Neural cell (in vitro differentiated cells): Measurements from ENCODE around the gene PRKCE. TPM values are rescaled to one million over a fixed set of nuclear protein-coding genes. Genes with fewer than 3 reads are reported as not detected.

Experiments used
- H2AFZ ChIP-seq: fragments of 200-600, 300-800 bp; sonication (generic), shearing (Covaris generic); 2 replicates; pipeline ENCODE4 v1.6.0; 2014; ENCODE audit warnings: low read depth, mild to moderate bottlenecking, antibody characterized with exemption, low read length, moderate library complexity
- H3F3A ChIP-seq: fragments of 200-600 bp; shearing (Covaris generic); 2 replicates; pipeline ENCODE4 v1.6.1; 2016; ENCODE audit warnings: mild to moderate bottlenecking, moderate library complexity, mixed read lengths, antibody characterized with exemption, low read length; ENCODE audit not compliant: insufficient read depth, poor library complexity, severe bottlenecking
- H3K27ac ChIP-seq: fragments of 200-600, 300-800 bp; sonication (generic), shearing (Covaris generic); 2 replicates; pipeline ENCODE4 v1.5.1; 2014; ENCODE audit warnings: mild to moderate bottlenecking, low read length, moderate library complexity
- H3K27me3 ChIP-seq: fragments of 300-800, 200-600 bp; sonication (generic), shearing (Covaris generic); 2 replicates; pipeline ENCODE4 v1.6.0; 2014; ENCODE audit warnings: mild to moderate bottlenecking, low read depth, low read length, moderate library complexity; ENCODE audit not compliant: insufficient read depth
- H3K36me3 ChIP-seq: fragments of 300-800, 200-600 bp; sonication (generic), shearing (Covaris generic); 2 replicates; pipeline ENCODE4 v1.5.1; 2014; ENCODE audit warnings: mild to moderate bottlenecking, antibody characterized with exemption, low read length, moderate library complexity; ENCODE audit not compliant: insufficient read depth
- H3K4me2 ChIP-seq: fragments of 300-800, 200-600 bp; sonication (generic), shearing (Covaris generic); 2 replicates; pipeline ENCODE4 v1.6.0; 2014; ENCODE audit warnings: mild to moderate bottlenecking, low read length
- H3K4me3 ChIP-seq: fragments of 300-800, 200-600 bp; sonication (generic), shearing (Covaris generic); 2 replicates; pipeline ENCODE4 v1.5.1; 2014; ENCODE audit warnings: mild to moderate bottlenecking, low read length, moderate library complexity
- H3K79me2 ChIP-seq: fragments of 200-600 bp; shearing (Covaris generic); replicated peaks from 2 replicates; pipeline ENCODE4 v1.6.0; 2014; ENCODE audit warnings: mild to moderate bottlenecking, low read length, moderate library complexity; ENCODE audit not compliant: insufficient read depth
- H3K9ac ChIP-seq: fragments of 300-800, 200-600 bp; sonication (generic), shearing (Covaris generic); 2 replicates; pipeline ENCODE4 v1.6.1; 2016; ENCODE audit warnings: mild to moderate bottlenecking, low read length, mixed read lengths
- H3K9me2 ChIP-seq: fragments of 200-600 bp; shearing (Covaris generic); 2 replicates; pipeline ENCODE4 v1.6.1; 2016; ENCODE audit warnings: mild to moderate bottlenecking, low read length, mixed read lengths; ENCODE audit not compliant: insufficient read depth
- H3K9me3 ChIP-seq: fragments of 200-600, 300-800 bp; sonication (generic), shearing (Covaris generic); 2 replicates; pipeline ENCODE4 v1.6.1; 2016; ENCODE audit warnings: mild to moderate bottlenecking, mixed run types, low read length, moderate library complexity, mixed read lengths
- H4K20me1 ChIP-seq: fragments of 200-600 bp; shearing (Covaris generic); 2 replicates; pipeline ENCODE4 v1.6.1; 2016; ENCODE audit warnings: mild to moderate bottlenecking, mixed run types; ENCODE audit not compliant: insufficient read depth
- CTCF ChIP-seq: fragments of 450-650 bp; IDR thresholded peaks from 2 replicates; pipeline ENCODE4 v1.5.1; 2014; ENCODE audit warnings: antibody characterized with exemption, mild to moderate bottlenecking, moderate library complexity; ENCODE audit not compliant: poor library complexity, severe bottlenecking
- EP300 ChIP-seq: fragments of 450-650 bp; conservative IDR thresholded peaks from 2 replicates; pipeline ENCODE4 v1.6.1; 2014; ENCODE audit warnings: antibody characterized with exemption, mild to moderate bottlenecking, moderate library complexity; ENCODE audit not compliant: poor library complexity, severe bottlenecking
- EZH2 ChIP-seq: fragments of 200-600, 300-800 bp; shearing (Covaris generic), sonication (generic); IDR thresholded peaks from 2 replicates; pipeline ENCODE4 v1.6.1; 2014; ENCODE audit warnings: antibody characterized with exemption, low read length, borderline replicate concordance, mild to moderate bottlenecking; ENCODE audit not compliant: insufficient read depth, poor library complexity, severe bottlenecking
- MXI1 ChIP-seq: fragments of 450-650 bp; conservative IDR thresholded peaks from 2 replicates; pipeline ENCODE4 v1.6.1; 2014; ENCODE audit warnings: antibody characterized with exemption, mild to moderate bottlenecking; ENCODE audit not compliant: poor library complexity, severe bottlenecking
- POLR2AphosphoS5 ChIP-seq: IDR thresholded peaks from 2 replicates; pipeline ENCODE4 v1.6.1; 2012
- RAD21 ChIP-seq: fragments of 450-650 bp; conservative IDR thresholded peaks from 2 replicates; pipeline ENCODE4 v1.6.1; 2014; ENCODE audit warnings: antibody characterized with exemption, mild to moderate bottlenecking, moderate library complexity
- REST ChIP-seq: IDR thresholded peaks from 2 replicates; pipeline ENCODE4 v1.6.1; 2012; ENCODE audit warnings: borderline replicate concordance
- SMC3 ChIP-seq: fragments of 450-650 bp; conservative IDR thresholded peaks from 2 replicates; pipeline ENCODE4 v1.6.1; 2014; ENCODE audit warnings: antibody characterized with exemption, mild to moderate bottlenecking, moderate library complexity; ENCODE audit not compliant: poor library complexity
- TAF1 ChIP-seq: IDR thresholded peaks from 2 replicates; pipeline ENCODE4 v1.6.1; 2012; ENCODE audit warnings: low read depth
- polyA plus RNA-seq: library from polyadenylated mRNA; depleted of rRNA; stranded (reverse); fragments of >200 nt; gene quantifications from 2 replicates; pipeline ENCODE4 v1.2.3, GENCODE V29; 2014

PRKCE gene
- polyA plus RNA-seq, 1 donor from 2014 or later: 5.4 TPM

GRCh38 chr2:45980161-45980865 lies 328.8 kb downstream of the PRKCE start:
- Histone ChIP-seq H3K4me2 (no peak overlapping the region), H3K4me3 (no peak overlapping the region), H3K79me2 (no peaks in the 10 kb centered on the region), H3K9me2 (no peaks in the 10 kb centered on the region), H3K27me3 (no peaks in the 10 kb centered on the region), H3K9me3 (no peaks in the 10 kb centered on the region), H2AFZ (no peak overlapping the region), H4K20me1 (no peaks in the 10 kb centered on the region), H3F3A (no peaks in the 10 kb centered on the region), H3K36me3 (no peaks in the 10 kb centered on the region), H3K9ac (no peak overlapping the region), H3K27ac (no peak overlapping the region)
- TF ChIP-seq EZH2 (no peak), TAF1 (no peak), EP300 (no peak), POLR2AphosphoS5 (no peak), MXI1 (no peak), SMC3 (no peak), REST (no peak), CTCF (no peak), RAD21 (no peak)

GRCh38 chr2:45981384-45981930 lies 330.0 kb downstream of the PRKCE start:
- Histone ChIP-seq H3K4me2 (no peak overlapping the region), H3K4me3 (no peak overlapping the region), H3K79me2 (no peaks in the 10 kb centered on the region), H3K36me3 (no peaks in the 10 kb centered on the region), H4K20me1 (no peaks in the 10 kb centered on the region), H3K27ac (no peak overlapping the region), H2AFZ (no peak overlapping the region), H3K9ac (no peak overlapping the region), H3F3A (no peaks in the 10 kb centered on the region), H3K27me3 (no peaks in the 10 kb centered on the region), H3K9me3 (no peaks in the 10 kb centered on the region), H3K9me2 (no peaks in the 10 kb centered on the region)
- TF ChIP-seq TAF1 (no peak), MXI1 (no peak), REST (no peak), RAD21 (no peak), SMC3 (no peak), EP300 (no peak), POLR2AphosphoS5 (no peak), CTCF (no peak), EZH2 (no peak)
